Posterior vena cava (tissue), 2 donors: ENCODE measurements around the gene ZFPM1. TPM values are rescaled to one million over a fixed set of nuclear protein-coding genes. Genes with fewer than 3 reads are reported as not detected.
"Not testable (repeated sequence)": the region's sequence is repeated elsewhere in the genome, so short reads cannot be mapped to it uniquely, and the experiment has no call there.

ENCODE experiments used
- DNase-seq: peaks from one replicate; pipeline ENCODE4 v3.0.0-alpha.2; 2020; ENCODE audit warnings: low spot score
- intact Hi-C, 2 donors: fragments of 100-400 bp; cut with DNase I; formaldehyde crosslinking; loops; one replicate each; pipeline versions ENCODE4 v1.14.1 to v1.14.2; 2022 to 2023
- total RNA-seq, 2 donors: library from RNA; stranded (reverse); fragmentation: NEBNext Ultra II Directional; extraction: Animal tissue kit (Norgen Biotek cat#: 25700); gene quantifications; one replicate each; pipeline ENCODE4 v1.2.1, GENCODE V29; 2021
- donor health status: DM: yes; HTN: yes; CAD: no.
- donor health status: DM: yes; HTN: yes; CAD: no.

ZFPM1 gene
- total RNA-seq, 2 donors from 2014 or later, result 4.0 to 4.3 TPM

DNA sequence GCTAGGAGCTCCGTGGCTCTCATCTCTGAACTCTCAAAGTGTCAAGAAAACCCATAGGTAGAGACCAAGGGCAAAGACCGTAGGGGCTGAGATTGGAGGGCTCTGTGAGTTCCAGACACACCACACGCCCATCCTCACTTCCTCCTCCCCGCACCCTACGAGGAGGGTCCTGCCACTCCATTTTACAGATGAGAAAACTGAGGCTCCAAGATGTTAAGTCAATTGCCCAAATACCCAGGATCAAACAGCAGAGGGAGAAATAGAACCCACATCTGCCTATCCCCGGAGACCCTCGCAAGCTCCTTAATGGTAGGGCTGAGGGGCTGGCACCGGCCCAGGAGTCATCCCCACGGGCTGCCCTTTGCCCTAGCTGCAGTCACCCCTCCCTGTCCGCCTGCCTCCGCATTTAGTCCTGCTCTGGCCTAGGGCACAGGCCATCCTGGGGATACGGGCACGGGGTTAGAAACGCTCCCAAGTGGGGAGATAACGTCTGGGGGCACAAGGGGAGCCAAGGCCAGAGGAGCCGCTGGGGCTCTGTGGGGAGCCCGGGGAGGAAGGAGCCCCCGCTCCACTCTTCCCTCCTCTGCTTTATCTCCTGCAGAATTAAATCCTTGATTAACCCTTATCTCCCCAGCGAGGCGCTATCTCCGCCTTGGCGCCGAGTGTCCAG, 63.0 kb downstream of the ZFPM1 start:
- no peak for DNase-seq
- intact Hi-C loops, result loop anchor here in 1 of 2 donors (2.0 kb wide), 1 partner anchor 711 kb away; no protein-coding TSS in a partner anchor

DNA sequence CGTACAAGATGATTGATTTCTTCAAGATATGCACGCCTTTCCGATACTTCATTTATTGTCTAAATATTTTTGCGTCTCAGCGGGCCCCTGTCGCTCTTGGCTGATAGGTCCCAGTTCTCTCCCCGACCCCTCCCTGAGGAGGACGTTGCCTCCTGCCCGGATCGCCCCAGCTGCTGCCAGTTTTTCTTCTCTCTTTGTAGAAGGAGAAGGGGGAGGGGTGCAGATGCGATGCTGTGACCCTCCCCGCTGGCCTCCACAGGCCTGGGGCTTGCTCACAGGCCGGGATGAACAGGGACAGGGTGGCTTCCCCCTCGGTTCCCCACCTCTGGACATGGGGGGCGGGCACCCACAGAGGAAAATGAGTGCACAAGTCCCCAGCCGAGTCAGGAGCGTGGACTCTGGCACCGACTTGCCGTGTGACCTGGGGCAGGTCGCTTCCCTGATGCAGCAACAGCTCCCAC, 63.6 kb downstream of the ZFPM1 start:
- intact Hi-C loops, result no loop called here
- DNase-seq, result no peak

- intact Hi-C loops, DNase-seq: not testable (repeated sequence)
Observed at GRCh38 chr16:88517208-88517774, 64.2 kb downstream of the ZFPM1 start.

- intact Hi-C loops, DNase-seq: not testable (repeated sequence)
Observed at GRCh38 chr16:88518411-88519111, 65.5 kb downstream of the ZFPM1 start.

GRCh38 chr16:88519240-88519639, 66.2 kb downstream of the ZFPM1 start:
- intact Hi-C loops, result no loop called here
- no peak for DNase-seq

DNA sequence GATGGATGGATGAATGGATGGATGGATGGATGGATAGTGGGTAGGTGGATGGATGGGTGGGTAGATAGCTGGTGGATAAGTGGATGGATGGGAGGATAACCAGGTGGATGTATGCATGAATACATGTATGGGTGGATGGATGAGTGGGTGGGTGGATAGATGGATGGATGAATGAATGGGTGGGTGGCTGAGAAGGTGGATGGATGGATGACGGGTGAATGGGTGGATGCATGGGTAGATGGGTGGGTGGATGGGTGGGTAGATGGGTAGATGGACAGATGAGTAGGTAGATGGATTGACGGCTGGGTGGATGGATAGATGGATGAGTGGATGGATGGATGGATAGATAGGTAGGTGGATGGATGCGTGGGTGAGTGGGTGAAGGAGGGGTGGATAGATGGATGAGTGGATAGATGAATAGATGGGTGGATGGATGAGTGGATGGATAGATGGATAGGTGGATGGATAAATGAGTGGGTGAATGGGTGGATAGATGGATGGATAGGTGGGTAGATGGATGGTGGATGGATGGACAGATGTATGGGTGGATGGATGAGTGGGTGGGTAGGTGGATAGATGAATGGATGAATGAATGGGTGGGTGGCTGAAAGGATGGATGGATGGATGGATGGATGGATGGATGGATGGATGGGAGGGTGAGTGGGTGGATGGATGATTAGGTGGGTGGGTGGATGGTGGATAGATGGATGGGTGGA, 67.0 kb downstream of the ZFPM1 start:
- no peak for DNase-seq
- intact Hi-C loops, result no loop called here

GRCh38 chr16:88521674-88522073, 68.6 kb downstream of the ZFPM1 start:
- intact Hi-C loops, result no loop called here
- no peak for DNase-seq

DNA sequence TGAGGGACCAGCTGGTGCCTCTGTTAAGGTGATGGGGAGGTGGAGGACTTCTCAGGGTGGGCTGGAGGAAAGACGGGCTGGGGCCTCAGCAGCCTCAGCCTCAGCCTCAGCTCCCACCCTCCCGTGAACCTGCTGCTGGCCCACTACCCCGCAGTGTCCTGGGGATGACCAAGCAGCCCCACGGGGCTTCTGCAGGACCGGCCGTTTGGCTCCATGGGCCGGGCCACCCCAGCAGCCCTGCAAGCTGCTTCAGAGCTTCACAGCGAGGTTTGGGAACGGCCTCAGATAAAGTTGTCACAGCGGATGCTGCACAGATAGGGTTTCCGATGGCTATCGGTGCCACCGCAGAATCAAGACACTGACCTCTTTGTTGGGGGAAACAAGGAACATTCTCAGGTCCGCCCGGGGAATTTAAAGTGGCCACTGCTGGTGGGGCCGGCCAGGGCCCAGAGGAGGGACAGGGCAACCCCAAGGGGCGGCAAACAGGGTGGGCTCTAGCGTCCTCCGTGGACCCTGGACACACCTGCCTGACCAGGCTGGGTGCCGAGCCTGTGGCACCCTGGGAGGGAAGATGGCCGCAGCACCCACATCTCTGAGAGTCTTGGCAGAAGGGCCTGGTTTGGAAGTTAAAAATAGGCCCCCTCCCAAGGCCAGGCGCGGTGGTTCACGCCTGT, 69.3 kb downstream of the ZFPM1 start:
- no peak for DNase-seq
- intact Hi-C loops, result no loop called here

- intact Hi-C loops, result no loop called here
- no peak for DNase-seq
Observed at GRCh38 chr16:88523309-88524161, 70.5 kb downstream of the ZFPM1 start.

DNA sequence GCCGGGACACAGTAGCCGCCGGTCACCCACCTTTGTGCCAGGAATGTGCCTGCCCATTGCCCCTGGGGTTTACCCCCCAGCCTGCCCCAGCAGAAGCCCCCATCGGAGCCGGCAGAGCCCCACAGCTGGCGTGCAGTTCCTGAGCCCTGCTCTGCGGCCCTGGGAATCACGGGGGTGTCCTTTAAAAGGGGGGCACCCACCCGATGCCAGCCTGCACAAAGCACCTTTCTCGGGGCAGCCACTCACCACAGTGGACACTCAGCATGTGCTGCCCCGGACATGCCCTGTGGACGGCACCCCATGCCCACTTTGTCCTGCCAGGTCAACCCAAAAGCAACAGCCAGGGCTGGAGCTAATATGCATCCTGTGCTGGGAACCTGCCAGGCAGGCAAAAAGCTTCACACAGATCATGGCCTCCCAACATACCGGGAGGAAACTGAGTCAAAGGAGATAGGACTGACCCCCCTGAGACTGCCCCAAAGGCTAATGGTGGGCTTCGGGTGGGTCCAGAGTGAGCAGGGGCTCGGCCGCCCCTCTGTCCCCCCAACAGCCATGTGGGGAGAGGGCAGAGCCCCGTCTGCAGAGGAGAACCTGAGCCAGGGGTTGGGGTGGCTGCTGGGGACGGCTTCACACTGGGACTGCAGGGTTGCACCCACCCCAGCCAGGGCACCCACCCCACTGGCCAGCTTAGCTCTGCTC, 71.3 kb downstream of the ZFPM1 start:
- DNase-seq, result no peak
- intact Hi-C loops, result no loop called here

DNA sequence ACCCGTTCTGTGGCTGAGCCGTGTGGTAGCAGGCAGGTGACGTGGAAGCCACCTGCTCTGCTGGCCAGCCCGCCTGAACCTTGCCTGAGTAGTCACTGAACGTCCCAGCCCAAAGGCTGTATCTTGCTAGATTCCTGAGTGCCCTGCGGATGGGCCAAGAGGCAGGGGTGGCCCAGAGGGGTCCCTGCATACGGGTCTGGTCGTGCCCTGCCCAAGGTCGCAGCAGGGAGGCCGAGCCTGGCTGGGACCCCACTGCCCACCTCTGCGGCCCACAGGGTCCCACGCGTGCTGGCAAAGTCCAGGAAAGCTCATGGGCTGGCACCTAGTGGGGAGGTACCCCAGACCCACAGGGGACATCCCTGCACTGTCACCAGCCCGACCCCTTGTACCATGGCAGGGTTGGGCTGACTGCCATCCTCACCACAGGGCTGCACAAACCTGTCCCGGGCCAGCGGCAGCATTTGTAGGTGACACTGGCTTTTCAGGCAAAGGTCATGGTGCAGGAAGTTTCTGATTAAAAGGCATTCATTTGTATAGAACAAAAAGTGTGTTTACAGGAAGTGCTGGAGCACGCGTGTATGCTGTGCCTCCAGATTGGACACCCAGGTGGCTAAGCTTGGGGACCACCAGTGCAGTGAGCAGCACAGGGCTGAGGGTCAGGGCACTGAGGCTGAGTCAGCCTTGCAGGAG, 72.0 kb downstream of the ZFPM1 start:
- intact Hi-C loops, result loop anchor here (5.0 kb wide), 2 partner anchors 83 to 88 kb away; no protein-coding TSS in a partner anchor
- DNase-seq, result no peak

DNA sequence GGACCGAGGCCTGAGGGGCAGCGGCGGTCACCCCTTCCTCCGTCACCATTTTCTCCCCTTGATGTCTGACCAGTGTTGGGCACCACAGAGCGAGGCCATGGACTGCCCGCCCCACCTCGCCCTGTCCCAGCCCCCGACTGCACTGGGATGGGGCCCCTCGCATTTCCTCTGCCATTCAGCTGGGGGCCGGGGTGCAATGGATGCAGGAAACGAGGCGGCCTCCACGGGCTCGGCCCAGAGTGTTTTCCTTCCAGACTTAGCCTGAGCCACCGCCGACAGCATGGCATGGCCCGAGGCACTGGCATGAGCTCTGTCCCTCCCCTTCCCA, 72.5 kb downstream of the ZFPM1 start:
- intact Hi-C loops, result loop anchor here (5.0 kb wide), 2 partner anchors 83 to 88 kb away; no protein-coding TSS in a partner anchor
- DNase-seq, result no peak

GRCh38 chr16:88526008-88526905, 73.2 kb downstream of the ZFPM1 start:
- intact Hi-C loops, result loop anchor here (5.0 kb wide), 2 partner anchors 84 to 89 kb away; no protein-coding TSS in a partner anchor

GRCh38 chr16:88526906-88527185, 73.8 kb downstream of the ZFPM1 start:
- DNase-seq, result no peak
- intact Hi-C loops, result loop anchor here (5.0 kb wide), 2 partner anchors 85 to 90 kb away; no protein-coding TSS in a partner anchor

More at GRCh38 chr16:88526008-88526905, 73.2 kb downstream of the ZFPM1 start:
- DNase-seq, result no peak

GRCh38 chr16:88527186-88527936, 74.3 kb downstream of the ZFPM1 start:
- intact Hi-C loops, result loop anchor here (5.0 kb wide), 2 partner anchors 85 to 90 kb away; no protein-coding TSS in a partner anchor
- no peak for DNase-seq
